HUES64 (cell line): ENCODE measurements around the gene TMED10.

Experiments used
- H3K27ac ChIP-seq: 2 replicates; pipeline ENCODE4 v1.7.0; 2013; ENCODE audit warnings: low read depth, low read length, inconsistent platforms
- H3K27me3 ChIP-seq: 2 replicates; pipeline ENCODE4 v1.6.1; 2013; ENCODE audit warnings: mild to moderate bottlenecking, low read length; ENCODE audit not compliant: insufficient read depth
- H3K36me3 ChIP-seq: 2 replicates; pipeline ENCODE4 v1.6.1; 2013; ENCODE audit warnings: mild to moderate bottlenecking, low read length; ENCODE audit not compliant: insufficient read depth
- H3K4me1 ChIP-seq: 2 replicates; pipeline ENCODE4 v1.6.1; 2013; ENCODE audit warnings: mild to moderate bottlenecking, low read length, moderate library complexity; ENCODE audit not compliant: insufficient read depth
- H3K4me3 ChIP-seq: 2 replicates; pipeline ENCODE4 v1.5.1; 2013; ENCODE audit warnings: mild to moderate bottlenecking, low read length, moderate library complexity
- H3K9ac ChIP-seq: 2 replicates; pipeline ENCODE4 v1.6.1; 2013; ENCODE audit warnings: mild to moderate bottlenecking, low read depth, low read length
- H3K9me3 ChIP-seq: 2 replicates; pipeline ENCODE4 v1.6.1; 2013; ENCODE audit warnings: low read depth, low read length; ENCODE audit not compliant: insufficient read depth
- WGBS: fragments of 150-250, 120-280 bp; methylation state at CpG from one replicate; pipeline ENCODE4 v1.1.7; 2013; ENCODE audit warnings: missing lambda C conversion rate; 5-methylcytosine and 5-hydroxymethylcytosine counted together

The TMED10 gene

DNA sequence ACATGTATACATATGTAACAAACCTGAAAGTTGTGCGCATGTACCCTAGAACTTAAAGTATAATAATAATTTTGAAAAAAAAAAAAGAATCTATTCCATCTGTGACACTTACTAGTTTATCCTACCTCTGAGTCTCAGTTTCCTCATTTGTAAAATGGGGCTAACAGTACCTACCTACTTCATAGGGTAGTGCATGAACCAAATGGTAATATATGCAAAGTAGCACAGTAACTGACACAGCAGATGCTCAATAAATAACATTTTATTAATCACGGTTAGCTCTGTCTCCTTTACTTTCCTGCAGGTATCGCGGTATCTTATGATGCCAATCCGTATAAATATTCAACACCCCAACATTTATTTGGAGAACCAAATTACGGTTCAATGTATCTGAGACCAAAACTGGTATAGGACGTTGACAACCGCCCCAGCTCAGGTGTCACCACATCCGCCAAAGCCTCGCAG lies 703 bp downstream of the TMED10 start:
- Histone ChIP-seq H3K9me3 (no peaks in the 10 kb centered on the region), H3K4me3 (peak overlapping the region; percentile 98), H3K27ac (peak overlapping the region; percentile 95; the same call in 1 of the 2 replicates), H3K4me1 (peaks cover 3% of the 10 kb centered on the region; the same call in 1 of the 2 replicates), H3K9ac (peak overlapping the region; percentile 99), H3K36me3 (no peaks in the 10 kb centered on the region), H3K27me3 (no peaks in the 10 kb centered on the region)
- WGBS = 2% methylated on average over 9 of the region's 10 CpGs

DNA sequence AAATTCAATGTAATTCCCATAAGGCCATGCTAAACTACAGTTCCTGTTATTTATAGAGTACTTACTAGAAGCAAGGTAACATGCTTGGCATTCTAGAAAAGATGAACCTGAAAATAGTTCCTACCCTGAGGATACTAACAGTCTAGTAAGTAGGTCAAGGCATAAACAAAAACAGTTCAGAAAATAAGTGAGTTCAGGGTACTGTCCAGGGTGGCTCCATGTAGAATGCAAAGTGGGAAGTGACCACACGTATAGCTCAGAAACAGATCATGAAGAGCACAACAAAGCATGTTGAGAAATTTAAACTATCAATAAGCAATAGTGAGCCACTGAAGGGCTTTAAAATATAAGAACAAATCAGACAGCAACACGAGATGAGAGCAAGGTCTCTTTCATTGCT lies 2.3 kb downstream of the TMED10 start:
- Histone ChIP-seq H3K27me3 (no peaks in the 10 kb centered on the region), H3K36me3 (no peaks in the 10 kb centered on the region), H3K9me3 (no peaks in the 10 kb centered on the region), H3K4me1 (peaks cover 3% of the 10 kb centered on the region; the same call in 1 of the 2 replicates), H3K9ac (no peak overlapping the region), H3K4me3 (no peak overlapping the region), H3K27ac (no peak overlapping the region)
- 91% methylated on average over 2 of the region's 2 CpGs for WGBS

DNA sequence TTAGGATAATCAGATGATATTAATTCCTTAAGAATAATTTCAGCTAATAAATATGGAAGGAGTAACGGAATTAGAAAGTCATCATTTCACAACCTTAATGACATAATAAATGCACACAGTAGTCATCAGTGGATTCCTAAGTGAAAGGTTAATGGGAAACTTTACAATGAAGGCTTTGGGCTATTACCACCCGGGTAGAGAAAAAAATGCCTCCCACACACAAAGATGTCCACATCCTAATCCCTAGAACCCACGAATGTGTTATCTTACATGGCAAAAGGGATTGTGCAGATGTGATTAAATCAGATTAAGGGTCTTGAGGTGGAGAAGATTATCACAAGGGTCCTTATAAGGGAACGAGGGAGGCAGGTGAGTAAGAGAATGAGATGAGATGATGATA lies 5.6 kb downstream of the TMED10 start:
- Histone ChIP-seq H3K36me3 (no peaks in the 10 kb centered on the region), H3K27me3 (no peaks in the 10 kb centered on the region), H3K27ac (no peak overlapping the region), H3K9ac (no peak overlapping the region), H3K4me3 (no peak overlapping the region), H3K9me3 (no peaks in the 10 kb centered on the region), H3K4me1 (peaks cover 5% of the 10 kb centered on the region)
- WGBS = 90% methylated on average over 2 of the region's 4 CpGs

DNA sequence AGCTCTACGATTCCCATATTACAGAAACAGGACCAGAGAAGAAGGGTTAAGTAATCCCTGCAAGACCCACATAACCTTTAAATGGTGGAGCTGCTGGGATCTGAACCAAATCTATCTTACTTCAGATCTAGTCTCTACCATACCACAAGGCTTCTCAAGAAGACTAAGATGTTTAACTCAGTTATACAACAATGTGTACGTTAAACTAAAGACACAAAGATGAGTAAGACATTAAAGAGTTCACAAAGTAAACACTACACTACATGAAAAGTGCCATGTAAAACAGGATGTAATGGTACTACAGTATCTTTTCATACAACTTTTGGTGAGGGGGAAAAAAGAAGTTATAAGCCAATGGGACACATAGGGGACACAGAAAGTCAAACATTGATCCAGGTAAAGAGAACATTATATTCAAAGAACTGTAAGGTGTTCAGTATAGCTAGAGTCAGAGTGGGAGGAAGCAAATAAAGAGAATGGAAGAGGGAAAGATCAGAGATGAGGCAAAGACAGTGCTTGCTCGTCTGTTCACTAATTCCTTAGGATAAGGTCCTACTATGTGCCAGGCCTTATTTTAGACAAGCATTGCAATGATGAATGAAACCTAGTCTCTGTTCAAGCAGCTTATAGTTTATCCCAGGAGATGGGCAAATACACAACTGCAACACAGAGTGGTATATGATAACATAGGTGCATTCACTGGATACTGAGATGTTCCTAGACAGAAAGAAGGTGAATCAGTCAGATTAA lies 7.7 kb downstream of the TMED10 start:
- Histone ChIP-seq H3K27me3 (no peaks in the 10 kb centered on the region), H3K27ac (no peak overlapping the region), H3K4me1 (peaks cover 3% of the 10 kb centered on the region), H3K9me3 (no peaks in the 10 kb centered on the region), H3K9ac (no peak overlapping the region), H3K4me3 (no peak overlapping the region), H3K36me3 (no peaks in the 10 kb centered on the region)
- WGBS = 93% methylated on average over 2 of the region's 3 CpGs

DNA sequence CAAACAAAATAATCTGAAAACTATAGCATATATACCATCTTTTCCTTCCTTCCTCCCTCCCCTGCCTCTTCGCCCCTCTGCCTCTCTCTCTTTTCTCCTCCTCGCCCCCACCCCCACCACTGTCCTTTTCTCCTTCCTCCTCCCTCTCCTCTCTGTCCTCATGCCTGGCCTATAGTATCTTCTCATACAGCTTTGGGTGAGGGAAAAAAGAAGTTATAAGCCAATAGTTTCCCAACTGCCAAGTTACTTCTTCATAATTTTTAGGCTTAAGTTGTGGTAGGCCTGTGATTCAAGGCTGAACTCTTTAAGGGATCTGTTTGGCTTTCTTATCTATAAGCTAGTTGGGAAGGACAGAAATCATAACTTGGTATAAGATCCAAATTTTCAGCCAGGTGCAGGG lies 9.1 kb downstream of the TMED10 start:
- 90% methylated on average over 2 of the region's 2 CpGs for WGBS
- Histone ChIP-seq H3K36me3 (no peaks in the 10 kb centered on the region), H3K27me3 (no peaks in the 10 kb centered on the region), H3K27ac (no peak overlapping the region), H3K9ac (no peak overlapping the region), H3K9me3 (no peaks in the 10 kb centered on the region), H3K4me3 (no peak overlapping the region), H3K4me1 (peaks cover 3% of the 10 kb centered on the region)

DNA sequence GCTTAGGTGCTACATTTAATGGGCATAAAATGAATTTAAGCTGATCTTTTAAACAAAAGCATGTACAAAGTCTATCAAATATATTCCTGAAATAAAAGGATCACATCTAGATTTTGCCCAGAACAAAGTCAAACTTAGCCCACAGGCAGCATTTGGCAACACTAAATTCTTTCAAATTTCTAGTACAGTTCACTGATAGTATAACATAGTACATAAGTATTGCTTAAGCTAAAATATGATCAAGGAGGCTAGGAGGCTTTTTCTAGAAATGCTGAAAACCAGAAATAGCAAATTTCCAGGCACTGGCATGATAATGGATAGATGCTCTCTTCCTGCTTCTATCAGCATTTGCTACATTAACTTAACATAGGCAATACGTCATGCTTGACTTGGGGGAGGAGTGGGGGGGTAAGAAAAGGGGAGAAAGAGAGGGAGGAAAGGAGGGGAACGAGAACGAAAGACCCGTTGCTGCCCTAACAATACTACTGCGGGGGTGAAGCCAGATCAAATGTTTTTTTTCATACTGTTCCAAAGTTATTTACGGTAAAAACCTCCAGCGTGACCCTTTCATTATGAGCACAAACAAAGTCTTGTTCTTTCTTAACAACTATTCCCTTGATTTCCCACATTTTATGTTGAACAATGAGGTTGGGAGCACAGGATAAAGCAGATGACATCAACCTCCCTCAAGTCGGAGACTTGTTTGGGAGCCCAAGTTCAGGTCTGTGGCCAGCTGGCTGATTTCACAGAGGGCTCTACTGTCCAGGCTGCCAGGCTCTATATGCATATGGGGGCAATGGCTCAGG lies 10.6 kb downstream of the TMED10 start:
- no peak overlapping the region for H3K4me3 ChIP-seq
- no peaks in the 10 kb centered on the region for H3K36me3 ChIP-seq
- no peak overlapping the region for H3K9ac ChIP-seq
- H3K27me3 ChIP-seq = no peaks in the 10 kb centered on the region
- H3K27ac ChIP-seq = no peak overlapping the region
- peaks cover 3% of the 10 kb centered on the region for H3K4me1 ChIP-seq
- H3K9me3 ChIP-seq = no peaks in the 10 kb centered on the region
- WGBS = 82% methylated on average over 8 of the region's 8 CpGs

DNA sequence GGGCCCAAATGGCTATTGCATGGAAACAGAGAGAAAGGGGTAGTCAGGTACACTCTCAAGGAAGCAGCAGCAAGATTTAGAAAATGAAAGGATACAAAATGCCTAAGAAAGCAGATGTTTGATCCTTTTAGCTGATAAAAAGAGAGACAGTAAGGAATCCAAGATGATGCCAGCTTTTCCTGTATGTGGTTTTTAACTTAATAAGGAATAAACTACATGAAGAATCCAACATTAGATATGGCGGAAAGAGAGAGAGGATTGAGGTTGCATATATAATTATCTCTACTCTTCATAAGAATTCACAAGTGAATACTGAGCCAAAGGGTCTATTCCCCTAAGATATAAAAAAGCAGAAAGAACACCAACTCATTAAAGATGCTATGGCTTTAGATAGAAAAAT lies 11.6 kb downstream of the TMED10 start:
- H3K4me3 ChIP-seq = no peak overlapping the region
- no peaks in the 10 kb centered on the region for H3K27me3 ChIP-seq
- WGBS = no CpG with 5 or more reads among the region's 1 CpG
- no peak overlapping the region for H3K9ac ChIP-seq
- H3K36me3 ChIP-seq = no peaks in the 10 kb centered on the region
- no peak overlapping the region for H3K27ac ChIP-seq
- no peaks in the 10 kb centered on the region for H3K9me3 ChIP-seq
- peaks cover 8% of the 10 kb centered on the region for H3K4me1 ChIP-seq

DNA sequence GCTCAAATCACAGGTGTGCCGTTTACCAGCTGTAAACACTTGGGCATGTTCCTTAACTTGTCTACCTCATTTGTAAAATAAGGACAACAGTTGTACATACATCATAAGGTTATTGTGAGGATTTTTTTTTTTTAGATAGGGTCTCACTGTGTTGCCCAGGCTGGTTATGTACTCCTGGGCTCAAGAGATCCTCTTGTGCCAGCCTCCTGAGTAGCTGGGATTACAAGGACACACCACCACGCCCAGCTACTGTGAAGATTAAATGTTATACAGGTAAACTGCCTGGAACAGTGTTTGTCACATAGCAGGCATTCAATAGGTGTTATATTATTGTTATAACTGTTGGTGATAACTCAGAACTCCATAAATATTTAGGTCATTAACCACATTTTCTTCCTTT lies 12.7 kb downstream of the TMED10 start:
- WGBS = 100% methylated on average over 2 of the region's 2 CpGs
- Histone ChIP-seq H3K4me1 (peaks cover 8% of the 10 kb centered on the region), H3K27me3 (no peaks in the 10 kb centered on the region), H3K4me3 (no peak overlapping the region), H3K9me3 (no peaks in the 10 kb centered on the region), H3K36me3 (no peaks in the 10 kb centered on the region), H3K9ac (no peak overlapping the region), H3K27ac (no peak overlapping the region)

DNA sequence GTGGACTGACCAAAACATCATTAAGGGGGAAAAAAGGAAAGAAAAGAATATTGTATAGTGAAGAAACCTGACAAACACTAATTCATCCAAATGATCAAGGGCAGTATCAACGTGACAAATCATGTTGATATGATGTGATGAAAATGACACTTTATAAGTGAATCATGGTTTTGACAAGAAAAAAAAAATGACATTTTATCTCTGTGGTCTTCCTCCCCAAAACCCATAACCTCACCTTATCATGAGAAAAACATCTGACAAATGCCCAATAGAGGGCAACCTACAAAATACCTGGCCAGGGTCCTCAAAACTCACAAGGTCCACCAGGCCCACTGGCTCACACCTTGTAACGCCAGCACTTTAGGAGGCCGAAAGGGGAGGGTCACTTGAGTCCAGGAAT lies 13.8 kb downstream of the TMED10 start:
- Histone ChIP-seq H3K9me3 (no peaks in the 10 kb centered on the region), H3K4me1 (peaks cover 8% of the 10 kb centered on the region), H3K36me3 (no peaks in the 10 kb centered on the region), H3K27ac (no peak overlapping the region), H3K9ac (no peak overlapping the region), H3K4me3 (no peak overlapping the region), H3K27me3 (no peaks in the 10 kb centered on the region)
- WGBS = 74% methylated on average over 3 of the region's 3 CpGs

DNA sequence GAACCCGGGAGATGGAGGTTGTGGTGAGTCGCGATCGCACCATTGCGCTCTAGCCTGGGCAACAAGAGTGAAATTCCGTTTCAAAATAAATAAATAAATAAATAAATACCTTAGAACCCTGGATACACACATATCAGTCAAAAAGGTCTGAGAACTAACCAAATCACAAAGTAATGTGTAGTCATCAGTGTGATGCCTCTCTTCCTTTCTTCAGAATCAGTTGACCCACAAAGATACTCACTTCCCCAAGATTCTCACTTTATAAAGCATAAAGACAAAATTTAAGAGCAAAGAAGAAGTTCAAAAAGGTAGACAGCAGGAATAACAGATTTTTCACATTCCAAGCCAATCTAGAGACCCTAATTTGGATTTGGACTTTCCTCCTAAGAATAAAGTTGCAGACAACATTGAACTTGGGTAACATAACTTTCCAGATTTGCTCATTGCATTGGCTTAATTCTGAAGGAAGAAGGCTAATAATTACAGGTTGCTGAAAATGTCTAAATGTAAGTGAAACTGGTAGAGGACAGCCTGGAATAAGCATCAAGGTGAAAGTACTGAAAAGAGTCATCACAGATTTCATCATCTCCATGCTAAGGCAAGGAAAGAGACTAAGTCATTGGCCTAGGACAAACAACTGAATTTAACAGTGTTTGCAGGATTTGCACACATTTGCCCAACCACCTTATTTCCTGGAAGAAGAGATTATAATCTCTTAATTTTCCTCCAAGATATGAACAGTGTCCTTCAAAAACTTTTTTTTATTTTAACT lies 17.4 kb downstream of the TMED10 start:
- Histone ChIP-seq H3K27ac (no peak overlapping the region), H3K36me3 (no peaks in the 10 kb centered on the region), H3K27me3 (no peaks in the 10 kb centered on the region), H3K4me1 (peaks cover 5% of the 10 kb centered on the region; the same call in 1 of the 2 replicates), H3K9ac (no peak overlapping the region), H3K9me3 (no peaks in the 10 kb centered on the region), H3K4me3 (no peak overlapping the region)
- 97% methylated on average over 5 of the region's 6 CpGs for WGBS

DNA sequence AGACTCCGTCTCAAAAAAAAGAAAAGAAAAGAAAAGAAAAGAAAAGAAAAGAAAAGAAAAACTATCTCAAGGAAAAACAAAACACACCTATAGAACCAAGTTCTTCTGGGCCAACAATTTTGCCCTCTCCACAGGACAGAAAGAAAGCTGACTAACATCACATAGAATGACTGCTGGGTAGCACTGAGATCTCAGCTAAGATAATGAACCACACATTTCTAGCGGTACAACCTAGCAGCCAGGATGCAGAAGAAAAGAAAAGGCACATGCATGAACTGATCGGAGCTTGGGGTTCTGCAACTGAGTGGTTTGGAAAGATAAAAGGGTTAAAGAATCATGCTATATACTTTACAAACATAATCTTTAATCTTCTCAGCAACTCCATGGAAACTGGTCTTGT lies 19.5 kb downstream of the TMED10 start:
- Histone ChIP-seq H3K9ac (no peak overlapping the region), H3K9me3 (no peaks in the 10 kb centered on the region), H3K4me3 (no peak overlapping the region), H3K4me1 (peaks cover 8% of the 10 kb centered on the region; the same call in 1 of the 2 replicates), H3K36me3 (peaks cover 4% of the 10 kb centered on the region), H3K27ac (no peak overlapping the region), H3K27me3 (no peaks in the 10 kb centered on the region)
- WGBS = 100% methylated on average over 2 of the region's 3 CpGs
